ENCODE data around the gene OR13C9.
"Not testable (repeated sequence)": the region's sequence is repeated elsewhere in the genome, so short reads cannot be mapped to it uniquely, and the experiment has no call there.

OR13C9 gene

DNA sequence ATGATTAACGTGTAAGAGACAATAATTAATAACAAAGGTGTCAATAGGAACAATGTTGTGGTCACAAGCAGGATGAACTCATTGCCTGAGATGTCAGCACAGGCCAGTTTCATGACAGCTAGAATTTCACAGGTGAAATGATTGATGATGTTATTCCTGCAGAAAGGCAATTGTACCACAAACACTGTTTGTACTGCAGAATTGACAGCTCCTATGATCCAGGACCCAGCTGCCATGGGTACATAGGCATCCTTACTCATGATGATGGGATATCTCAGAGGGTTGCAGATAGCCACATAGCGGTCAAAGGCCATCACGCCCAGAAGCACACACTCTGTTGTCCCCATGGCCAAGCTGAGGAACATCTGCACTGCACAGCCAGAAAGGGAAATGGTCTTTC, 19.3 kb downstream of the OR13C9 start:
- H3K27me3 ChIP-seq (ENCODE audit: control insufficient read depth, insufficient read depth, low read length); H3K36me3 ChIP-seq (ENCODE audit: control insufficient read depth, insufficient read depth, low read length); H3K4me3 ChIP-seq (ENCODE audit: low read depth, low read length); H3K9me3 ChIP-seq (ENCODE audit: control insufficient read depth, insufficient read depth, low read length); H3K4me1 ChIP-seq (ENCODE audit: control insufficient read depth, insufficient read depth, low read length); H3K9ac ChIP-seq (ENCODE audit: low read depth, low read length): not testable (repeated sequence)

DNA sequence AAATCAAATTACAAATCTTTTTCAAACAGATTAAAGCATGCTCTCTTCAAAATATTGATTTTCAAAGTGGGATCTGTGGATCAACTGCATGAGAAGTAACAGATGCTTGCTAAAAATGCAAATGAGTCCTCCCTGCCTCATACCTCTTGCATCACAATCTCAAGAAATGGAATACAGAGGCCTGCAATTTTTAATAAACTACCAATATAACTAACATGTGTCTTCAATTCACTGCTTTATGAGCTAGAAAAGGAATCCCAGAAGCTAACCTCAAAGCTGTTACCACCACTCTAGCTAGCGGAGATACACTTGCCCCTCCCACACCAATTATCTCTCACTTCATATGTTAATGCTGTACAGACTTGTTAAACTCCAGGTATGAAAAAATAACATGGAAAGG, 28.4 kb downstream of the OR13C9 start:
- no peaks in the 10 kb centered on the region for H3K36me3 ChIP-seq (ENCODE audit: control insufficient read depth, insufficient read depth, low read length)
- no peaks in the 10 kb centered on the region for H3K4me1 ChIP-seq (ENCODE audit: control insufficient read depth, insufficient read depth, low read length)
- no peaks in the 10 kb centered on the region for H3K9me3 ChIP-seq (ENCODE audit: control insufficient read depth, insufficient read depth, low read length)
- no peak overlapping the region for H3K9ac ChIP-seq (ENCODE audit: low read depth, low read length)
- no peak overlapping the region for H3K4me3 ChIP-seq (ENCODE audit: low read depth, low read length)
- no peaks in the 10 kb centered on the region for H3K27me3 ChIP-seq (ENCODE audit: control insufficient read depth, insufficient read depth, low read length)

GRCh38 chr9:104586496-104587180, 31.4 kb downstream of the OR13C9 start:
- Histone ChIP-seq H3K27me3 (ENCODE audit: control insufficient read depth, insufficient read depth, low read length) (no peaks in the 10 kb centered on the region), H3K4me3 (ENCODE audit: low read depth, low read length) (no peak overlapping the region), H3K9me3 (ENCODE audit: control insufficient read depth, insufficient read depth, low read length) (no peaks in the 10 kb centered on the region), H3K36me3 (ENCODE audit: control insufficient read depth, insufficient read depth, low read length) (no peaks in the 10 kb centered on the region), H3K9ac (ENCODE audit: low read depth, low read length) (no peak overlapping the region), H3K4me1 (ENCODE audit: control insufficient read depth, insufficient read depth, low read length) (no peaks in the 10 kb centered on the region)

DNA sequence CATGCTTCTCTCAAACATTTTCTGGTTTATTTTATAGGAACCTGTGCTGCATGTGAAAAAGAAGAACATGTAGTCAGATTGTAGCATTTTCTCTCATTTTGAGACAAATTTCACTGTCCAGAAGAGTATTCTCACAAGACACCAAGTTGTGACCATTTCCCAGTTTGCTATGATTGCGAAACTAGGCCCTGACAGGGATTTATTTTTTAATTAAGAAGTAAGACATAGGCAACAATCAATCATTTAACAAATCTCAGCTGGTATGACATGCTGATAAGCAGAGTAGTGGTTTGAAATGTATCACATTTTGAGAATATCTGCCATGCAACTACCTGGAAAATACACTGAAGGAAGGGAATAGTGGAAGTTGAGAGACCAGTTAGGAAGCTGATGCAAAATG, 37.4 kb downstream of the OR13C9 start:
- Histone ChIP-seq H3K9me3 (ENCODE audit: control insufficient read depth, insufficient read depth, low read length) (no peaks in the 10 kb centered on the region), H3K27me3 (ENCODE audit: control insufficient read depth, insufficient read depth, low read length) (no peaks in the 10 kb centered on the region), H3K4me1 (ENCODE audit: control insufficient read depth, insufficient read depth, low read length) (no peaks in the 10 kb centered on the region), H3K4me3 (ENCODE audit: low read depth, low read length) (no peak overlapping the region), H3K36me3 (ENCODE audit: control insufficient read depth, insufficient read depth, low read length) (no peaks in the 10 kb centered on the region), H3K9ac (ENCODE audit: low read depth, low read length) (no peak overlapping the region)

- H3K27me3 ChIP-seq (ENCODE audit: control insufficient read depth, insufficient read depth, low read length): no peaks in the 10 kb centered on the region
- H3K4me1 ChIP-seq (ENCODE audit: control insufficient read depth, insufficient read depth, low read length): no peaks in the 10 kb centered on the region
- H3K9me3 ChIP-seq (ENCODE audit: control insufficient read depth, insufficient read depth, low read length): no peaks in the 10 kb centered on the region
- no peak overlapping the region for H3K9ac ChIP-seq (ENCODE audit: low read depth, low read length)
- H3K36me3 ChIP-seq (ENCODE audit: control insufficient read depth, insufficient read depth, low read length): no peaks in the 10 kb centered on the region
- no peak overlapping the region for H3K4me3 ChIP-seq (ENCODE audit: low read depth, low read length)
Measured at GRCh38 chr9:104577263-104577662, 40.7 kb downstream of the OR13C9 start.

- Histone ChIP-seq H3K36me3 (ENCODE audit: control insufficient read depth, insufficient read depth, low read length) (no peaks in the 10 kb centered on the region), H3K9ac (ENCODE audit: low read depth, low read length) (no peak overlapping the region), H3K4me3 (ENCODE audit: low read depth, low read length) (no peak overlapping the region), H3K9me3 (ENCODE audit: control insufficient read depth, insufficient read depth, low read length) (no peaks in the 10 kb centered on the region), H3K27me3 (ENCODE audit: control insufficient read depth, insufficient read depth, low read length) (no peaks in the 10 kb centered on the region), H3K4me1 (ENCODE audit: control insufficient read depth, insufficient read depth, low read length) (no peaks in the 10 kb centered on the region)
Measured at GRCh38 chr9:104575456-104575855, 42.5 kb downstream of the OR13C9 start.

DNA sequence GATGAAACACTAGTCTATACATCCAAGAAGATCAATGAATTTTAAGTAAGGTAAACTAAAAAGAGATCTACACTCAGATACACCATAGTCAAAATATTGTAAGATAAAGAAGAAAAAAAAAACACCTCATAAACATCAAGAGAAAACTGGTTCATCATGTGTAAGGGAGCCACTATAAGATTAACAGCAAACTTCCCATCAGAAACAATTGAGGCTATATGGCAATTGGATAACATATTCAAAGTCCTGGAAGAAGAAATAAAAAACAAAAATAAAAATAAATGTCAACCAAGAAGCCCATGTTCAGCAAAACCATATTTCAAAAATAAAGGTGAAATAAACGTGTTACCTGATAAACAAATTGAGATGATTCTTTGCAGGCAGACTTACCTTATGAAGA, 45.4 kb downstream of the OR13C9 start:
- H3K9me3 ChIP-seq (ENCODE audit: control insufficient read depth, insufficient read depth, low read length): no peaks in the 10 kb centered on the region
- H3K9ac ChIP-seq (ENCODE audit: low read depth, low read length): no peak overlapping the region
- no peaks in the 10 kb centered on the region for H3K36me3 ChIP-seq (ENCODE audit: control insufficient read depth, insufficient read depth, low read length)
- no peak overlapping the region for H3K4me3 ChIP-seq (ENCODE audit: low read depth, low read length)
- no peaks in the 10 kb centered on the region for H3K27me3 ChIP-seq (ENCODE audit: control insufficient read depth, insufficient read depth, low read length)
- H3K4me1 ChIP-seq (ENCODE audit: control insufficient read depth, insufficient read depth, low read length): no peaks in the 10 kb centered on the region

GRCh38 chr9:104568868-104569267, 49.1 kb downstream of the OR13C9 start, which contains the start of gene OR13C8:
TSS of gene OR13C8 (plus strand) at chr9:104569168. CDS start at chr9:104569168, 0 bp downstream.
- no peak within 1 kb of the TSS for H3K9ac ChIP-seq (ENCODE audit: low read depth, low read length)
- H3K4me3 ChIP-seq (ENCODE audit: low read depth, low read length): no peak within 1 kb of the TSS
- H3K9me3 ChIP-seq (ENCODE audit: control insufficient read depth, insufficient read depth, low read length): no peaks in the 10 kb centered on the region
- no peaks in the 10 kb centered on the region for H3K4me1 ChIP-seq (ENCODE audit: control insufficient read depth, insufficient read depth, low read length)
- no peaks in the 10 kb centered on the region for H3K27me3 ChIP-seq (ENCODE audit: control insufficient read depth, insufficient read depth, low read length)
- H3K36me3 ChIP-seq (ENCODE audit: control insufficient read depth, insufficient read depth, low read length): no peaks in the 10 kb centered on the region

Measured in iPS-15b (cell line).